ENCODE data around the gene PTGES. TPM values are rescaled to one million over a fixed set of nuclear protein-coding genes. Genes with fewer than 3 reads are reported as not detected.
"Not testable (repeated sequence)": the region's sequence is repeated elsewhere in the genome, so short reads cannot be mapped to it uniquely, and the experiment has no call there.

The PTGES gene
- total RNA-seq, 1 donor from 2014 or later = 0.16 TPM

GRCh38 chr9:129762985-129763926, 10.4 kb upstream of the PTGES start:
- peaks cover 11% of the 10 kb centered on the region for H3K27me3 Mint-ChIP-seq (ENCODE audit: insufficient read depth)
- no peak overlapping the region for H3K4me3 Mint-ChIP-seq
- no peaks in the 10 kb centered on the region for H3K9me3 Mint-ChIP-seq
- H3K4me1 Mint-ChIP-seq (ENCODE audit: low read depth) = no peaks in the 10 kb centered on the region
- no peak overlapping the region for H3K27ac Mint-ChIP-seq
- DNase-seq (ENCODE audit: low spot score) = no peak
- intact Hi-C loops (cut with micrococcal nuclease) = no loop called here
- no peaks in the 10 kb centered on the region for H3K36me3 Mint-ChIP-seq (ENCODE audit: low read depth)

GRCh38 chr9:129762370-129762984, 9.6 kb upstream of the PTGES start:
- DNase-seq (ENCODE audit: low spot score); intact Hi-C loops (cut with micrococcal nuclease); H3K4me1 Mint-ChIP-seq (ENCODE audit: low read depth); H3K27ac Mint-ChIP-seq; H3K36me3 Mint-ChIP-seq (ENCODE audit: low read depth); H3K9me3 Mint-ChIP-seq; H3K4me3 Mint-ChIP-seq: not testable (repeated sequence)
- peaks cover 11% of the 10 kb centered on the region for H3K27me3 Mint-ChIP-seq (ENCODE audit: insufficient read depth)

- Mint-ChIP-seq H3K36me3 (ENCODE audit: low read depth) (no peaks in the 10 kb centered on the region), H3K4me3 (no peak overlapping the region), H3K9me3 (no peaks in the 10 kb centered on the region), H3K4me1 (ENCODE audit: low read depth) (peaks cover 7% of the 10 kb centered on the region), H3K27ac (no peak overlapping the region), H3K27me3 (ENCODE audit: insufficient read depth) (peaks cover 11% of the 10 kb centered on the region)
- intact Hi-C loops (cut with micrococcal nuclease) = no loop called here
- no peak for DNase-seq (ENCODE audit: low spot score)
Observed at GRCh38 chr9:129761901-129762369, 9.1 kb upstream of the PTGES start.

- intact Hi-C loops (cut with micrococcal nuclease) = no loop called here
- Mint-ChIP-seq H3K36me3 (ENCODE audit: low read depth) (no peaks in the 10 kb centered on the region), H3K27me3 (ENCODE audit: insufficient read depth) (peaks cover 11% of the 10 kb centered on the region), H3K27ac (no peak overlapping the region), H3K9me3 (no peaks in the 10 kb centered on the region), H3K4me3 (no peak overlapping the region), H3K4me1 (ENCODE audit: low read depth) (peaks cover 9% of the 10 kb centered on the region)
- no peak for DNase-seq (ENCODE audit: low spot score)
Observed at GRCh38 chr9:129761293-129761900, 8.6 kb upstream of the PTGES start.

GRCh38 chr9:129760784-129761183, 7.9 kb upstream of the PTGES start:
- H3K27me3 Mint-ChIP-seq (ENCODE audit: insufficient read depth); H3K36me3 Mint-ChIP-seq (ENCODE audit: low read depth); H3K27ac Mint-ChIP-seq; H3K9me3 Mint-ChIP-seq; H3K4me1 Mint-ChIP-seq (ENCODE audit: low read depth); H3K4me3 Mint-ChIP-seq; DNase-seq (ENCODE audit: low spot score); intact Hi-C loops (cut with micrococcal nuclease): not testable (repeated sequence)

GRCh38 chr9:129759804-129760502, 7.1 kb upstream of the PTGES start:
- Mint-ChIP-seq H3K9me3 (no peaks in the 10 kb centered on the region), H3K4me3 (no peak overlapping the region), H3K36me3 (ENCODE audit: low read depth) (no peaks in the 10 kb centered on the region), H3K27ac (no peak overlapping the region), H3K27me3 (ENCODE audit: insufficient read depth) (peaks cover 7% of the 10 kb centered on the region), H3K4me1 (ENCODE audit: low read depth) (peaks cover 9% of the 10 kb centered on the region)
- intact Hi-C loops (cut with micrococcal nuclease) = no loop called here
- no peak for DNase-seq (ENCODE audit: low spot score)

GRCh38 chr9:129759319-129759718, 6.5 kb upstream of the PTGES start:
- intact Hi-C loops (cut with micrococcal nuclease) = no loop called here
- H3K4me3 Mint-ChIP-seq = no peak overlapping the region
- no peaks in the 10 kb centered on the region for H3K9me3 Mint-ChIP-seq
- DNase-seq (ENCODE audit: low spot score) = no peak
- no peak overlapping the region for H3K27ac Mint-ChIP-seq
- peaks cover 9% of the 10 kb centered on the region for H3K4me1 Mint-ChIP-seq (ENCODE audit: low read depth)
- H3K27me3 Mint-ChIP-seq (ENCODE audit: insufficient read depth) = peaks cover 7% of the 10 kb centered on the region
- no peaks in the 10 kb centered on the region for H3K36me3 Mint-ChIP-seq (ENCODE audit: low read depth)

GRCh38 chr9:129757045-129757444, 4.2 kb upstream of the PTGES start:
- no peak for DNase-seq (ENCODE audit: low spot score)
- Mint-ChIP-seq H3K9me3 (no peaks in the 10 kb centered on the region), H3K27ac (no peak overlapping the region), H3K27me3 (ENCODE audit: insufficient read depth) (peaks cover 6% of the 10 kb centered on the region), H3K4me3 (no peak overlapping the region), H3K36me3 (ENCODE audit: low read depth) (no peaks in the 10 kb centered on the region), H3K4me1 (ENCODE audit: low read depth) (peaks cover 19% of the 10 kb centered on the region)
- intact Hi-C loops (cut with micrococcal nuclease) = no loop called here

GRCh38 chr9:129756191-129756590, 3.3 kb upstream of the PTGES start:
- Mint-ChIP-seq H3K4me3 (no peak overlapping the region), H3K36me3 (ENCODE audit: low read depth) (no peaks in the 10 kb centered on the region), H3K27ac (no peak overlapping the region), H3K4me1 (ENCODE audit: low read depth) (peaks cover 19% of the 10 kb centered on the region), H3K27me3 (ENCODE audit: insufficient read depth) (peaks cover 6% of the 10 kb centered on the region), H3K9me3 (no peaks in the 10 kb centered on the region)
- intact Hi-C loops (cut with micrococcal nuclease) = no loop called here
- no peak for DNase-seq (ENCODE audit: low spot score)

GRCh38 chr9:129755151-129755550, 2.3 kb upstream of the PTGES start:
- peaks cover 6% of the 10 kb centered on the region for H3K27me3 Mint-ChIP-seq (ENCODE audit: insufficient read depth)
- H3K27ac Mint-ChIP-seq = no peak overlapping the region
- H3K9me3 Mint-ChIP-seq = no peaks in the 10 kb centered on the region
- H3K4me1 Mint-ChIP-seq (ENCODE audit: low read depth) = peaks cover 19% of the 10 kb centered on the region
- intact Hi-C loops (cut with micrococcal nuclease) = no loop called here
- DNase-seq (ENCODE audit: low spot score) = no peak
- no peak overlapping the region for H3K4me3 Mint-ChIP-seq
- H3K36me3 Mint-ChIP-seq (ENCODE audit: low read depth) = no peaks in the 10 kb centered on the region

GRCh38 chr9:129751841-129752801, 721 bp downstream of the PTGES start:
- H3K4me3 Mint-ChIP-seq = no peak overlapping the region
- H3K4me1 Mint-ChIP-seq (ENCODE audit: low read depth) = peaks cover 15% of the 10 kb centered on the region
- no peak overlapping the region for H3K27ac Mint-ChIP-seq
- H3K9me3 Mint-ChIP-seq = no peaks in the 10 kb centered on the region
- DNase-seq (ENCODE audit: low spot score) = no peak
- intact Hi-C loops (cut with micrococcal nuclease) = no loop called here
- peaks cover 6% of the 10 kb centered on the region for H3K27me3 Mint-ChIP-seq (ENCODE audit: insufficient read depth)
- no peaks in the 10 kb centered on the region for H3K36me3 Mint-ChIP-seq (ENCODE audit: low read depth)
